Measurements from ENCODE around the gene NDUFS5. TPM values are rescaled to one million over a fixed set of nuclear protein-coding genes. Genes with fewer than 3 reads are reported as not detected.
A peak's percentile ranks its signal among the peaks of the same experiment; 100 is the strongest.

The NDUFS5 gene
- polyA plus RNA-seq, 2 of the 4 experiments (the other 2 are of a cell fraction): 540 to 711 TPM

- Histone ChIP-seq H3K4me2 (peak overlapping the region; percentile 81), H3K9me3 (no peaks in the 10 kb centered on the region), H3K4me1 (peaks cover 5% of the 10 kb centered on the region; the same call in 1 of the 3 replicates), H3K4me3 (peak overlapping the region; percentile 76), H3K27ac (peak overlapping the region; percentile 93 to 95)
- ATAC-seq (no peak; a peak in 1 of 6 replicates), FAIRE-seq (no peak), DNase-seq (ENCODE audit: low read depth in 1 of 2, low spot score in 1 of 2) (no peak)
- TF ChIP-seq EHF (CRISPR knock-in tag; IDR thresholded peaks at IDR 0.05) (no peak), ZSCAN20 (CRISPR knock-in tag; IDR thresholded peaks at IDR 0.05) (no peak), JUN (IDR thresholded peaks at IDR 0.05) (no peak), RFX5 (IDR thresholded peaks at IDR 0.05) (no peak), MAX (IDR thresholded peaks at IDR 0.05) (peak; percentile 3; the same call in 1 of the 2 replicates), NPAS2 (CRISPR knock-in tag; IDR thresholded peaks at IDR 0.05; ENCODE audit: borderline replicate concordance) (no peak), JUNB (IDR thresholded peaks at IDR 0.05) (no peak), RARB (CRISPR knock-in tag; IDR thresholded peaks at IDR 0.05) (no peak)
- ChIA-PET POLR2A (interaction anchor here (1.0 to 1.6 kb wide), 9 partner anchors 8 to 165 kb away, joined by 3 to 9 read pairs (median 4); no protein-coding TSS in a partner anchor), CTCF (interaction anchor here (1.1 kb wide), 1 partner anchor 17 kb away, joined by 3 read pairs; no protein-coding TSS in a partner anchor)
- WGBS (ENCODE audit: missing lambda C conversion rate): 29% methylated on average over 27 of the region's 30 CpGs
These were observed 837 bp downstream of the NDUFS5 start for GRCh38 chr1:39026866-39027507.

- H3K9me3 ChIP-seq: no peaks in the 10 kb centered on the region
- FAIRE-seq: no peak
- H3K27ac ChIP-seq: no peak overlapping the region
- ATAC-seq: no peak
- no peak for TF ChIP-seq RFX5 (IDR thresholded peaks at IDR 0.05)
- TF ChIP-seq ZC3H11A (IDR thresholded peaks at IDR 0.05): no peak
- no peak for TF ChIP-seq PHF8 (IDR thresholded peaks at IDR 0.05; ENCODE audit: borderline replicate concordance, low read depth)
- no peak for TF ChIP-seq EHF (CRISPR knock-in tag; IDR thresholded peaks at IDR 0.05)
- TF ChIP-seq MAFK (IDR thresholded peaks at IDR 0.05; ENCODE audit: partially characterized antibody): no peak
- TF ChIP-seq MYC (IDR thresholded peaks at IDR 0.05; ENCODE audit: borderline replicate concordance, low read length): no peak
- no peak for TF ChIP-seq USF2 (IDR thresholded peaks at IDR 0.05)
- TF ChIP-seq HMGXB4 (CRISPR knock-in tag; IDR thresholded peaks at IDR 0.05; ENCODE audit: borderline replicate concordance): no peak
- no peak for TF ChIP-seq MAX (IDR thresholded peaks at IDR 0.05)
- TF ChIP-seq CHD4 (IDR thresholded peaks at IDR 0.05; ENCODE audit: borderline replicate concordance): no peak
- TF ChIP-seq NR3C1 (IDR thresholded peaks at IDR 0.05): no peak
- no peak for TF ChIP-seq POLR2AphosphoS2 (conservative IDR thresholded peaks at IDR 0.05; ENCODE audit: low read length)
- no peak for TF ChIP-seq GATA3 (IDR thresholded peaks at IDR 0.05; ENCODE audit: borderline replicate concordance)
- no peak for TF ChIP-seq HEYL (CRISPR knock-in tag; IDR thresholded peaks at IDR 0.05)
- no peak for TF ChIP-seq PBX3 (IDR thresholded peaks at IDR 0.05)
- no peak for TF ChIP-seq JUNB (IDR thresholded peaks at IDR 0.05)
- TF ChIP-seq REST (IDR thresholded peaks at IDR 0.05): no peak
- TF ChIP-seq BHLHE40 (IDR thresholded peaks at IDR 0.05; ENCODE audit: low read depth, low read length): no peak
- no peak for TF ChIP-seq KDM5A (IDR thresholded peaks at IDR 0.05)
- ChIA-PET CTCF (interaction anchor here (0.7 kb wide), 1 partner anchor 914 kb away, joined by 5 read pairs; no protein-coding TSS in a partner anchor), POLR2A (interaction anchor here (1.8 kb wide), 1 partner anchor 8 kb away, joined by 6 read pairs; the partner anchor contains the start of gene NDUFS5)
- no peak overlapping the region for H3K4me2 ChIP-seq
- H3K4me3 ChIP-seq: no peak overlapping the region
- no peak for DNase-seq (ENCODE audit: low read depth in 1 of 2, low spot score in 1 of 2)
- WGBS (ENCODE audit: missing lambda C conversion rate): 94% methylated on average over 6 of the region's 6 CpGs
- H3K4me1 ChIP-seq: no peaks in the 10 kb centered on the region
These were observed 8.0 kb downstream of the NDUFS5 start for GRCh38 chr1:39034114-39034654.
